ENCODE measurements around the gene PVALB. TPM values are rescaled to one million over a fixed set of nuclear protein-coding genes. Genes with fewer than 3 reads are reported as not detected.

Gene PVALB
- polyA plus RNA-seq, 2 of the 4 experiments (the other 2 are of a cell fraction): not detected

GRCh38 chr22:36860821-36861659 lies 44.2 kb upstream of the PVALB start, which contains the start of gene NCF4:
NCF4 (plus strand) TSS chr22:36861006; CDS start chr22:36861172, 166 bp downstream.
- ChIA-PET CTCF (interaction anchor here (1.0 to 1.1 kb wide), 4 partner anchors 23 to 117 kb away, joined by 3 to 4 read pairs (median 4); no protein-coding TSS in a partner anchor), POLR2A (no interaction called here)
- Histone ChIP-seq H3K4me3 (no peak within 1 kb of the TSS), H3K4me2 (no peak within 1 kb of the TSS), H3K9me3 (no peaks in the 10 kb centered on the region), H3K27ac (no peak within 1 kb of the TSS), H3K4me1 (no peaks in the 10 kb centered on the region)
- ATAC-seq (no peak), FAIRE-seq (no peak), DNase-seq (ENCODE audit: low read depth in 1 of 2, low spot score in 1 of 2) (no peak)
- TF ChIP-seq ZC3H11A (IDR thresholded peaks at IDR 0.05): no peak
- no peak for TF ChIP-seq MAX (IDR thresholded peaks at IDR 0.05)
- no peak for TF ChIP-seq NFE2L2 (conservative IDR thresholded peaks at IDR 0.05; ENCODE audit: low read length)
- no peak for TF ChIP-seq CBX8 (IDR thresholded peaks at IDR 0.05)
- no peak for TF ChIP-seq BCL3 (IDR thresholded peaks at IDR 0.05)
- TF ChIP-seq HOXB5 (CRISPR knock-in tag; IDR thresholded peaks at IDR 0.05): no peak
- no peak for TF ChIP-seq MAZ (IDR thresholded peaks at IDR 0.05; ENCODE audit: borderline replicate concordance, low read depth, low read length)
- TF ChIP-seq HDAC2 (IDR thresholded peaks at IDR 0.05): no peak
- TF ChIP-seq SMC3 (IDR thresholded peaks at IDR 0.05): no peak
- no peak for TF ChIP-seq TP53 (CRISPR knock-in tag; IDR thresholded peaks at IDR 0.05)
- no peak for TF ChIP-seq HMGXB4 (CRISPR knock-in tag; IDR thresholded peaks at IDR 0.05; ENCODE audit: borderline replicate concordance)
- no peak for TF ChIP-seq KDM1A (IDR thresholded peaks at IDR 0.05; ENCODE audit: low read depth)
- TF ChIP-seq GATA3 (IDR thresholded peaks at IDR 0.05; ENCODE audit: borderline replicate concordance): no peak
- TF ChIP-seq EHF (CRISPR knock-in tag; IDR thresholded peaks at IDR 0.05): no peak
- no peak for TF ChIP-seq HOXA7 (CRISPR knock-in tag; IDR thresholded peaks at IDR 0.05)
- no peak for TF ChIP-seq MAFK (IDR thresholded peaks at IDR 0.05; ENCODE audit: partially characterized antibody)
- TF ChIP-seq CTCF (IDR thresholded peaks at IDR 0.05): no peak
- WGBS (ENCODE audit: missing lambda C conversion rate): 79% methylated on average over 8 of the region's 17 CpGs

- no peak overlapping the region for H3K27ac ChIP-seq
- ChIA-PET POLR2A (interaction anchor here (0.9 kb wide), 1 partner anchor 339 kb away, joined by 3 read pairs; no protein-coding TSS in a partner anchor), CTCF (interaction anchor here (0.9 to 2.3 kb wide), 4 partner anchors 23 to 313 kb away, joined by 3 to 7 read pairs (median 5); no protein-coding TSS in a partner anchor)
- H3K4me2 ChIP-seq: no peak overlapping the region
- TF ChIP-seq ZC3H11A (IDR thresholded peaks at IDR 0.05) (no peak), ZFP36 (IDR thresholded peaks at IDR 0.05; ENCODE audit: borderline replicate concordance, partially characterized antibody) (peak; percentile 44)
- H3K4me1 ChIP-seq: no peaks in the 10 kb centered on the region
- 100% methylated on average over 2 of the region's 2 CpGs for WGBS (ENCODE audit: missing lambda C conversion rate)
- no peaks in the 10 kb centered on the region for H3K9me3 ChIP-seq
- DNase-seq (ENCODE audit: low read depth in 1 of 2, low spot score in 1 of 2) (no peak), ATAC-seq (no peak), FAIRE-seq (no peak)
- no peak overlapping the region for H3K4me3 ChIP-seq
These were observed 43.6 kb upstream of the PVALB start for GRCh38 chr22:36860438-36860820.

Measured in A549 (cell line).